ENCODE measurements around the gene RNF43.

DNA sequence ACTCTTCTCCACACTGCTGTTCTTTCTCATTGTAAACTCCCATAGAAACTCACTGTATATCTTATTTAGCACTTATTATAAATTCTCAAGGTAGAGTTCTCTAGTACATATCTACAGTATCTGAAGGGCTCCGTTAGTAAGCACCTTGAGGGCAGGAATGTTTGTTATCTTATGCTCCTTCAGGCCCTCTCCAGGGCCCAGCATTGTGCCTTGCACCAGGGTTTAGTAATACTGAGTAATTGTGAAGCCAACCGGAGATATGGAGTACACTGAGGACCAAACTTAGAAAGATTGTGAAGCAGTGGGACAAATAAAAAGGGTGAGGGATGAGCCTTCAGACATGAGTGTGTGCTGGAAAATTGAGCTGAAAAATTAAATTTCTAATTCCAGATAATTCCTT is 26.4 kb downstream of the RNF43 start:
- TF ChIP-seq ZNF274 (IDR thresholded peaks at IDR 0.05; ENCODE audit: low read depth, low read length) (no peak), YY1 (IDR thresholded peaks at IDR 0.05; ENCODE audit: insufficient read depth, insufficient read length) (no peak), SUZ12 (IDR thresholded peaks at IDR 0.05; ENCODE audit: extremely low read depth, insufficient read depth, insufficient read length) (no peak)
